Caco-2 (cell line): ENCODE data around the gene DDX52. TPM values are rescaled to one million over a fixed set of nuclear protein-coding genes. Genes with fewer than 3 reads are reported as not detected.

Experiments
- BruUV-seq: library from RNA; stranded (reverse); fragments of 400-500 nt; replicated peaks from 2 replicates; lab custom pipeline; 2021; lab: Mats Ljungman, UMichigan
- CTCF ChIA-PET: fragments of 300-600 bp; sonication (Branson Sonifier 250); formaldehyde crosslinking; loops from one replicate; lab custom pipeline; 2022; ENCODE audit warnings: antibody characterized with exemption; lab: Charles Lee
- POLR2A ChIA-PET: fragments of 300-600 bp; sonication (Branson Sonifier 250); formaldehyde crosslinking; loops from one replicate; lab custom pipeline; 2022; ENCODE audit warnings: antibody characterized with exemption; lab: Charles Lee
- DNase-seq, 2 experiments: peaks; one replicate each; pipeline versions ENCODE4 v3.0.0 to v3.0.0-alpha.2; 2020 to 2022
- H3K27me3 ChIP-seq: replicated peaks from 2 replicates; pipeline ENCODE4 v1.6.0; 2011; ENCODE audit warnings: low read length; ENCODE audit not compliant: control insufficient read depth, insufficient read depth
- H3K36me3 ChIP-seq: 2 replicates; pipeline ENCODE4 v1.5.1; 2011; ENCODE audit warnings: low read length; ENCODE audit not compliant: control insufficient read depth, insufficient read depth
- H3K4me1 ChIP-seq: fragments of 250-450 bp; sonication (Bioruptor Pico); 2 replicates; pipeline ENCODE4 v1.5.1; 2020; ENCODE audit warnings: mild to moderate bottlenecking
- H3K4me3 ChIP-seq: 2 replicates; pipeline ENCODE4 v1.5.1; 2011; ENCODE audit warnings: low read depth, mild to moderate bottlenecking, control low read depth, low read length
- H3K9me3 ChIP-seq: fragments of 250-450 bp; sonication (Bioruptor Pico); 2 replicates; pipeline ENCODE4 v1.5.1; 2020; ENCODE audit warnings: mild to moderate bottlenecking, moderate library complexity
- H3K27ac Mint-ChIP-seq: one replicate; pipeline ENCODE4 v1.8.0; 2022; ENCODE audit warnings: mixed read lengths; ENCODE audit not compliant: unreplicated experiment
- H3K27me3 Mint-ChIP-seq: one replicate; pipeline ENCODE4 v1.8.0; 2022; ENCODE audit warnings: mixed read lengths; ENCODE audit not compliant: insufficient read depth, unreplicated experiment
- H3K36me3 Mint-ChIP-seq: one replicate; pipeline ENCODE4 v1.8.0; 2022; ENCODE audit warnings: mild to moderate bottlenecking, mixed read lengths; ENCODE audit not compliant: insufficient read depth, unreplicated experiment
- H3K4me1 Mint-ChIP-seq: one replicate; pipeline ENCODE4 v1.8.0; 2022; ENCODE audit warnings: low read depth, mixed read lengths; ENCODE audit not compliant: unreplicated experiment
- H3K4me3 Mint-ChIP-seq: one replicate; pipeline ENCODE4 v1.8.0; 2022; ENCODE audit warnings: mild to moderate bottlenecking, moderate library complexity, mixed read lengths; ENCODE audit not compliant: unreplicated experiment
- H3K9me3 Mint-ChIP-seq: one replicate; pipeline ENCODE4 v1.8.0; 2022; ENCODE audit warnings: mixed read lengths; ENCODE audit not compliant: unreplicated experiment
- intact Hi-C: fragments of 100-400 bp; cut with micrococcal nuclease; formaldehyde crosslinking; loops from one replicate; pipeline ENCODE4 v1.10.0; 2022; ENCODE audit not compliant: unreplicated experiment
- total RNA-seq: library from RNA; stranded (reverse); gene quantifications from 2 replicates; pipeline ENCODE4 v1.2.3, GENCODE V29; 2022
- TF ChIP-seq, protein P1 (sequence below), 2 experiments: fragments of 200-600 bp in 1 of 2; IDR thresholded peaks; 1 replicate in 1 of 2; 2 replicates in 1 of 2; pipeline versions ENCODE4 v1.5.1 to v1.8.0; 2011 to 2022; ENCODE audit warnings: antibody characterized with exemption in 1 of 2, control low read depth in 1 of 2, inconsistent platforms in 1 of 2, low read depth in 1 of 2, low read length in 1 of 2, mild to moderate bottlenecking in 1 of 2, moderate library complexity in 1 of 2; ENCODE audit not compliant: insufficient read depth in 1 of 2, severe bottlenecking in 1 of 2, unreplicated experiment in 1 of 2

DDX52 gene
- total RNA-seq, 1 experiment from 2014 or later: 85.1 TPM

GRCh38 chr17:37608351-37609169 lies 34.7 kb downstream of the DDX52 start:
- peak in 1 of 2 experiments; percentile 68 for DNase-seq
- H3K27me3 ChIP-seq: no peaks in the 10 kb centered on the region
- no peaks in the 10 kb centered on the region for H3K4me1 Mint-ChIP-seq
- intact Hi-C loops: loop anchor here (1.0 kb wide), 1 partner anchor 208 kb away; no protein-coding TSS in a partner anchor
- no peaks in the 10 kb centered on the region for H3K9me3 Mint-ChIP-seq
- TSS peak; percentile 58 for BruUV-seq
- H3K4me3 Mint-ChIP-seq: peak overlapping the region; percentile 86
- POLR2A ChIA-PET: interaction anchor here (0.6 to 1.7 kb wide), 11 partner anchors 9 to 249 kb away, joined by 3 to 9 read pairs (median 4); partner anchors contain the start of genes DUSP14 and HNF1B
- 0 out of 2 replicates have a peak, but pooled peaks cover 3% of the 10 kb centered on the region for H3K4me1 ChIP-seq
- no peaks in the 10 kb centered on the region; the same call in none of the 2 replicates for H3K36me3 ChIP-seq
- CTCF ChIA-PET: interaction anchor here (0.6 to 1.9 kb wide), 14 partner anchors 10 to 208 kb away, joined by 3 to 11 read pairs (median 4); partner anchors contain the start of gene HNF1B
- peaks cover 41% of the 10 kb centered on the region for H3K36me3 Mint-ChIP-seq
- TF ChIP-seq, protein P1, sequence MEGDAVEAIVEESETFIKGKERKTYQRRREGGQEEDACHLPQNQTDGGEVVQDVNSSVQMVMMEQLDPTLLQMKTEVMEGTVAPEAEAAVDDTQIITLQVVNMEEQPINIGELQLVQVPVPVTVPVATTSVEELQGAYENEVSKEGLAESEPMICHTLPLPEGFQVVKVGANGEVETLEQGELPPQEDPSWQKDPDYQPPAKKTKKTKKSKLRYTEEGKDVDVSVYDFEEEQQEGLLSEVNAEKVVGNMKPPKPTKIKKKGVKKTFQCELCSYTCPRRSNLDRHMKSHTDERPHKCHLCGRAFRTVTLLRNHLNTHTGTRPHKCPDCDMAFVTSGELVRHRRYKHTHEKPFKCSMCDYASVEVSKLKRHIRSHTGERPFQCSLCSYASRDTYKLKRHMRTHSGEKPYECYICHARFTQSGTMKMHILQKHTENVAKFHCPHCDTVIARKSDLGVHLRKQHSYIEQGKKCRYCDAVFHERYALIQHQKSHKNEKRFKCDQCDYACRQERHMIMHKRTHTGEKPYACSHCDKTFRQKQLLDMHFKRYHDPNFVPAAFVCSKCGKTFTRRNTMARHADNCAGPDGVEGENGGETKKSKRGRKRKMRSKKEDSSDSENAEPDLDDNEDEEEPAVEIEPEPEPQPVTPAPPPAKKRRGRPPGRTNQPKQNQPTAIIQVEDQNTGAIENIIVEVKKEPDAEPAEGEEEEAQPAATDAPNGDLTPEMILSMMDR (IDR thresholded peaks at IDR 0.05; ENCODE audit: insufficient read depth in 1 of 2, low read depth in 1 of 2, low read length in 1 of 2, severe bottlenecking in 1 of 2, unreplicated experiment in 1 of 2): no peak
- H3K4me3 ChIP-seq: peak overlapping the region; percentile 65
- H3K9me3 ChIP-seq: no peaks in the 10 kb centered on the region
- H3K27ac Mint-ChIP-seq: peak overlapping the region; percentile 90
- no peaks in the 10 kb centered on the region for H3K27me3 Mint-ChIP-seq

DNA sequence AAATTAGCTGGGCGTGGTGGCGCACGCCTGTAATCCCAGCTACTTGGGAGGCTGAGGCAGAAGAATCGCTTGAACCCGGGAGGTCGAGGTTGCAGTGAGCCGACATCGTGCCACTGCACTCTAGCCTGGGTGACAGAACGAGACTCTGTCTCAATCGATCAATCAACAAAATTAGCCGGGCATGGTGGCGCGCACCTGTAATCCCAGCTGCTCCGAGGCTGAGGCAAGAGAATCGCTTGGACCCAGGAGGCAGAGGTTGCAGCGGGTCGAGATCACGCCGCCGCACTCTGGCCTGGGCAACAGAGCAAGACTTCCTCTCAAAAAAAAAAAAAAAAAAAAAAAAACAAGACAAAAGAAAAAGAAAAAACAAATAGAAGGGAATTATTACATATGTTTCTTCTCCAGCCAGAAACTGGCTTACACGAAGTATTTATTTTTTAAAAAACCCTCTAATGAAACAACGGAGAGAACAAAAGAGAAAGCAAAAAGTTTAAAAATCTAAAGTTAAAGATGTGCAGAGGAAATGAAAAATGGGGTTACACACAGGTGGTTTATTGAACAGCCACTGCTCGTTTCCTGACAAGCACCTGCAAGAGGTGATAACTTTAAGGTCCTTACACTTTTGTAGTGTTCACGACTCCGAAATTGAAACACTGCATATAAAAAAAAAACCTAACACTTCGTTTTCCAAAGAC lies 35.5 kb downstream of the DDX52 start:
- no peaks in the 10 kb centered on the region for H3K4me1 Mint-ChIP-seq
- H3K27ac Mint-ChIP-seq: peak overlapping the region; percentile 90
- POLR2A ChIA-PET: interaction anchor here (1.3 kb wide), 1 partner anchor 248 kb away, joined by 4 read pairs; no protein-coding TSS in a partner anchor
- DNase-seq: no peak
- peak overlapping the region; percentile 86 for H3K4me3 Mint-ChIP-seq
- TF ChIP-seq, protein P1 (IDR thresholded peaks at IDR 0.05; ENCODE audit: insufficient read depth in 1 of 2, low read depth in 1 of 2, low read length in 1 of 2, severe bottlenecking in 1 of 2, unreplicated experiment in 1 of 2): no peak
- CTCF ChIA-PET: interaction anchor here (1.9 kb wide), 1 partner anchor 138 kb away, joined by 4 read pairs; no protein-coding TSS in a partner anchor
- H3K4me1 ChIP-seq: 0 out of 2 replicates have a peak, but pooled peaks cover 3% of the 10 kb centered on the region
- no peaks in the 10 kb centered on the region for H3K9me3 ChIP-seq
- no TSS peak for BruUV-seq
- H3K27me3 ChIP-seq: no peaks in the 10 kb centered on the region
- H3K36me3 ChIP-seq: no peaks in the 10 kb centered on the region; the same call in none of the 2 replicates
- peaks cover 34% of the 10 kb centered on the region for H3K36me3 Mint-ChIP-seq
- H3K4me3 ChIP-seq: peak overlapping the region; percentile 65
- no peaks in the 10 kb centered on the region for H3K27me3 Mint-ChIP-seq
- intact Hi-C loops: no loop called here
- H3K9me3 Mint-ChIP-seq: no peaks in the 10 kb centered on the region
